CD4-positive, alpha-beta memory T cell (primary cell): Measurements from ENCODE around the gene DNASE1. TPM values are rescaled to one million over a fixed set of nuclear protein-coding genes. Genes with fewer than 3 reads are reported as not detected.

Experiments
- CTCF ChIA-PET: fragments of 350-600 bp; sonication (Branson Sonifier 250); formaldehyde crosslinking; loops from one replicate; lab custom pipeline; 2021; ENCODE audit warnings: inconsistent platforms; ENCODE audit not compliant: partially characterized antibody; lab: Charles Lee
- POLR2A ChIA-PET: fragments of 350-600 bp; sonication (Branson Sonifier 250); formaldehyde crosslinking; loops from one replicate; lab custom pipeline; 2021; ENCODE audit not compliant: partially characterized antibody; lab: Charles Lee
- DNase-seq, 5 donors: peaks; one replicate each; pipeline versions ENCODE4 v3.0.0 to v3.0.0-alpha.2; 2020 to 2022; ENCODE audit warnings: mixed read lengths in 1 of 5
- H3K27ac ChIP-seq: one replicate; pipeline ENCODE4 v1.7.0; 2013; ENCODE audit warnings: low read depth, low read length
- H3K27me3 ChIP-seq: 2 replicates; pipeline ENCODE4 v1.7.0; 2013; ENCODE audit warnings: mild to moderate bottlenecking, low read length, moderate library complexity; ENCODE audit not compliant: insufficient read depth
- H3K36me3 ChIP-seq: 2 replicates; pipeline ENCODE4 v1.7.0; 2013; ENCODE audit warnings: mild to moderate bottlenecking, low read length, moderate library complexity; ENCODE audit not compliant: insufficient read depth
- H3K4me1 ChIP-seq: 2 replicates; pipeline ENCODE4 v1.7.0; 2013; ENCODE audit warnings: mild to moderate bottlenecking, low read length, moderate library complexity; ENCODE audit not compliant: insufficient read depth
- H3K4me3 ChIP-seq, 2 donors: one replicate each; pipeline ENCODE4 v1.7.0; 2013; ENCODE audit warnings: low read length in 2 of 2, mild to moderate bottlenecking in 1 of 2
- H3K9me3 ChIP-seq, 2 donors: one replicate each; pipeline ENCODE4 v1.7.0; 2013; ENCODE audit warnings: low read length in 2 of 2, control low read depth in 1 of 2; ENCODE audit not compliant: control insufficient read depth in 1 of 2
- H3K27ac Mint-ChIP-seq, 7 donors: one replicate each; pipeline ENCODE4 v1.8.0; 2020 to 2021; ENCODE audit warnings: mixed read lengths in 7 of 7, mild to moderate bottlenecking in 6 of 7, inconsistent platforms in 3 of 7, moderate library complexity in 3 of 7
- H3K27me3 Mint-ChIP-seq, 2 donors: one replicate each; pipeline ENCODE4 v1.8.0; 2020 to 2021; ENCODE audit warnings: mixed read lengths in 2 of 2
- H3K36me3 Mint-ChIP-seq, 2 donors: one replicate each; pipeline ENCODE4 v1.8.0; 2020 to 2021; ENCODE audit warnings: mixed read lengths in 2 of 2, inconsistent platforms in 1 of 2, mild to moderate bottlenecking in 1 of 2
- H3K4me1 Mint-ChIP-seq, 4 donors: one replicate each; pipeline ENCODE4 v1.8.0; 2020 to 2021; ENCODE audit warnings: mixed read lengths in 4 of 4, mild to moderate bottlenecking in 1 of 4
- H3K4me3 Mint-ChIP-seq, 8 donors: one replicate each; pipeline ENCODE4 v1.8.0; 2020 to 2021; ENCODE audit warnings: mixed read lengths in 8 of 8, mild to moderate bottlenecking in 7 of 8, moderate library complexity in 6 of 8, inconsistent platforms in 3 of 8
- H3K9me3 Mint-ChIP-seq, 8 donors: one replicate each; pipeline ENCODE4 v1.8.0; 2020 to 2021; ENCODE audit warnings: mixed read lengths in 8 of 8, mild to moderate bottlenecking in 5 of 8, inconsistent platforms in 3 of 8, moderate library complexity in 1 of 8
- intact Hi-C: fragments of 100-400 bp; cut with micrococcal nuclease; formaldehyde crosslinking; loops from one replicate; pipeline ENCODE4 v1.15.1; 2023
- polyA plus RNA-seq, 2 donors: library from polyadenylated mRNA; unstranded; fragments of 300-500 nt; fragmentation: Illumina TruSeq; gene quantifications; one replicate each; pipeline ENCODE4 v1.2.3, GENCODE V29; 2021
- total RNA-seq, 2 experiments: library from RNA; stranded (reverse); gene quantifications; one replicate each; pipeline ENCODE4 v1.2.3, GENCODE V29; 2021

DNASE1 gene
- total and polyA plus RNA-seq, 4 experiments from 2014 or later, result 7.7 to 59.9 (median 51.2) TPM; not detected in 1

GRCh38 chr16:3640632-3641501, 13.6 kb upstream of the DNASE1 start:
- H3K27me3 Mint-ChIP-seq, result no peaks in the 10 kb centered on the region
- no peak overlapping the region for H3K27ac ChIP-seq
- no peaks in the 10 kb centered on the region for H3K9me3 Mint-ChIP-seq
- intact Hi-C loops, result no loop called here
- peaks cover 11% of the 10 kb centered on the region in 2 donors for H3K36me3 Mint-ChIP-seq
- H3K4me1 ChIP-seq, result peaks cover 13% of the 10 kb centered on the region
- no peak overlapping the region for H3K4me3 Mint-ChIP-seq
- no peaks in the 10 kb centered on the region for H3K9me3 ChIP-seq
- H3K36me3 ChIP-seq, result peaks cover 13% of the 10 kb centered on the region
- H3K27me3 ChIP-seq, result no peaks in the 10 kb centered on the region
- DNase-seq, result no peak
- no peak overlapping the region for H3K27ac Mint-ChIP-seq
- POLR2A ChIA-PET, result interaction anchor here (1.3 kb wide), 1 partner anchor 14 kb away, joined by 5 read pairs; no protein-coding TSS in a partner anchor
- peaks cover 24 to 33% (median 27%) of the 10 kb centered on the region in 4 donors for H3K4me1 Mint-ChIP-seq
- H3K4me3 ChIP-seq, result no peak overlapping the region
- CTCF ChIA-PET, result no interaction called here

DNA sequence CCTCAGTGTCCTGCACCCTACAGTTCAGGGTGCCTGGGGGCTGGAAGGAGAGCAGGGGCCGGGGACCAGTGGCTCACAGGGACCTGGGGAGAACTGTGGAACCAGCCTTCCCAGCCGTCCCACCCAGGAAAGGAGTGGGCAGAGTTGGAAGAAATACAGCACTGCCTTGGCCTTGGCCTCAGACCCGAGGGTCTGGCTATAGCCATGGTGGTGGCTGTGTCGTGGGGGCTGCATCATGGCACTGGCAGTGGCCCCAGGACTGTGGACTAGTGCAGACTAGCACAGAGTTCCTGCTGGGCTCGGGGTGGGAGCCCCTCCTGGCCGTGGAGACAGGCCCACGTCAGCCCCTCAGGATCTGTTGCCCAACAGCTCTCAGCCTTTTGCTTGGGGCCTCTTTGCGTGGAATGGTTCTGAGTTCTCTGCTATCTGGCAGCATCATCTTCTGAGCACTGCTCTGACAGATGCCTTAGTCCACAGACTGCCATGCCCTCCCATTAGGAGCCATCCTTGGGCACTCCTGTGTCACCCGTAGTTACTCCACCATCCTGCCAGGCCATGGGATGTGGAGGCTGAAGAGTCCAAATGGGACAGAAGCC, 12.6 kb upstream of the DNASE1 start:
- no peaks in the 10 kb centered on the region for H3K9me3 ChIP-seq
- no peak overlapping the region for H3K4me3 ChIP-seq
- peaks cover 13% of the 10 kb centered on the region for H3K36me3 ChIP-seq
- no peaks in the 10 kb centered on the region for H3K27me3 ChIP-seq
- Mint-ChIP-seq H3K36me3 (peaks cover 9 to 11% of the 10 kb centered on the region in 2 donors), H3K9me3 (no peaks in the 10 kb centered on the region), H3K27me3 (no peaks in the 10 kb centered on the region), H3K4me1 (peaks cover 20 to 24% (median 21%) of the 10 kb centered on the region in 4 donors), H3K27ac (peak overlapping the region in 1 of 7 donors; percentile 80), H3K4me3 (no peak overlapping the region)
- H3K4me1 ChIP-seq, result peaks cover 12% of the 10 kb centered on the region
- ChIA-PET CTCF (no interaction called here), POLR2A (interaction anchor here (0.9 kb wide), 1 partner anchor 19 kb away, joined by 3 read pairs; no protein-coding TSS in a partner anchor)
- H3K27ac ChIP-seq, result no peak overlapping the region
- no peak for DNase-seq
- intact Hi-C loops, result no loop called here

- Histone ChIP-seq H3K4me1 (peaks cover 6% of the 10 kb centered on the region), H3K27me3 (no peaks in the 10 kb centered on the region), H3K9me3 (no peaks in the 10 kb centered on the region), H3K27ac (no peak overlapping the region), H3K36me3 (peaks cover 13% of the 10 kb centered on the region), H3K4me3 (no peak overlapping the region)
- POLR2A ChIA-PET, result interaction anchor here (0.9 kb wide), 1 partner anchor 18 kb away, joined by 3 read pairs; no protein-coding TSS in a partner anchor
- DNase-seq, result no peak
- intact Hi-C loops, result no loop called here
- H3K27me3 Mint-ChIP-seq, result no peaks in the 10 kb centered on the region
- peaks cover 14 to 17% (median 14%) of the 10 kb centered on the region in 4 donors for H3K4me1 Mint-ChIP-seq
- H3K36me3 Mint-ChIP-seq, result peaks cover 9 to 11% of the 10 kb centered on the region in 2 donors
- CTCF ChIA-PET, result interaction anchor here (0.6 kb wide), 1 partner anchor 13 kb away, joined by 3 read pairs; no protein-coding TSS in a partner anchor
- no peak overlapping the region for H3K27ac Mint-ChIP-seq
- H3K4me3 Mint-ChIP-seq, result no peak overlapping the region
- no peaks in the 10 kb centered on the region for H3K9me3 Mint-ChIP-seq
These were observed 11.9 kb upstream of the DNASE1 start for GRCh38 chr16:3642397-3643094.

GRCh38 chr16:3643095-3643730, 11.3 kb upstream of the DNASE1 start:
- intact Hi-C loops, result no loop called here
- Histone ChIP-seq H3K27me3 (no peaks in the 10 kb centered on the region), H3K4me3 (no peak overlapping the region), H3K4me1 (no peaks in the 10 kb centered on the region), H3K9me3 (no peaks in the 10 kb centered on the region), H3K36me3 (peaks cover 13% of the 10 kb centered on the region), H3K27ac (no peak overlapping the region)
- Mint-ChIP-seq H3K27ac (no peak overlapping the region), H3K27me3 (no peaks in the 10 kb centered on the region), H3K9me3 (no peaks in the 10 kb centered on the region), H3K4me1 (peaks cover 8 to 11% (median 9%) of the 10 kb centered on the region in 4 donors), H3K4me3 (no peak overlapping the region), H3K36me3 (peaks cover 9 to 11% of the 10 kb centered on the region in 2 donors)
- POLR2A ChIA-PET, result no interaction called here
- CTCF ChIA-PET, result interaction anchor here (0.6 kb wide), 1 partner anchor 12 kb away, joined by 3 read pairs; no protein-coding TSS in a partner anchor
- DNase-seq, result no peak

- Histone ChIP-seq H3K9me3 (no peaks in the 10 kb centered on the region), H3K27ac (no peak overlapping the region), H3K27me3 (no peaks in the 10 kb centered on the region), H3K4me1 (no peaks in the 10 kb centered on the region), H3K36me3 (peaks cover 11% of the 10 kb centered on the region), H3K4me3 (no peak overlapping the region)
- Mint-ChIP-seq H3K4me3 (no peak overlapping the region), H3K36me3 (peaks cover 6 to 12% of the 10 kb centered on the region in 2 donors), H3K27me3 (no peaks in the 10 kb centered on the region), H3K9me3 (no peaks in the 10 kb centered on the region), H3K4me1 (peaks cover 0 to 4% (median 1%) of the 10 kb centered on the region in 4 donors), H3K27ac (no peak overlapping the region)
- POLR2A ChIA-PET, result no interaction called here
- DNase-seq, result no peak
- intact Hi-C loops, result no loop called here
- CTCF ChIA-PET, result no interaction called here
These were observed 9.4 kb upstream of the DNASE1 start for GRCh38 chr16:3645108-3645503.

DNA sequence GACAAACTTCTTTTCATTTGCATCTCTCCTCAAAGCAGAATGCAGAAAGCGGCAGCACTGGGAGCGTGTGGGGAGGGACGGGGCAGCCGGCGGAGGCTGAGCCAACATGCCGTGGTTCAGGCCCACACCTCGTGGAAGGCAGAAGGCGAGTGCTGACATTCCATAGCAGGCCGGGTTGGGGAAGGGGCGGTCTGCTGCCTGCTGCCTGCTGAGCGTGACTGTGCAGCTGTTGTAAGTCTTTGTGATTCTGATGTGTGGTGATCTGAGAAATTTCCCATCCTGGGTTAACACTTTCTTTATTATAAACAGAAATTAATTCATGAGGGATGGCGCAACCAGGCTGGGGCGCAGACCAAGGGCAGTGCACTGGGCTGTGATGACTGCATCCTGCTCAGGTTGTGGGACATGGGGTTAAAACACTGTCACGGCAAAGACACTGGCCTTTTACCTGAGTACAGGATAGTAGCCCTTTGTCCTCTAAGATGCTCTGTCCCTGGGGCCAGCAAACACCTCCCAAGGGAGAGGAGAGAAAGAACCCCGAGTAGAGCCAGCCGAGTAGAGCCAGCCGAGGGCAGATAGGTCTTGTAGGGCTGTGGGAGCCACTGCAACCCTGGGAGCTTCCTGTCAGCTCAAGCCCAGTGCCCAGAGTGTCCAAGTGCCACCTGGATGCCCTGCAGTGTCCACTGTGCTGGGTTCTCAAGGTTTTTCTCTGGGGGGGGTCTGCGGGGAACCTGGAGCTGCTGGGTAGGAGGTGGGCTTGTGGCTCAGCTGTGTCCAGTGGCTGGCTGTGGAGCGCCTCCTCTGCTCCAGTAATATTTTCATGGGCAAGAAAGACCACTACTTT, 8.8 kb upstream of the DNASE1 start:
- H3K4me1 Mint-ChIP-seq, result no peaks in the 10 kb centered on the region
- no peaks in the 10 kb centered on the region for H3K9me3 ChIP-seq
- ChIA-PET CTCF (interaction anchor here (1.0 kb wide), 1 partner anchor 10 kb away, joined by 3 read pairs; no protein-coding TSS in a partner anchor), POLR2A (no interaction called here)
- H3K27me3 Mint-ChIP-seq, result no peaks in the 10 kb centered on the region
- H3K4me3 Mint-ChIP-seq, result no peak overlapping the region
- intact Hi-C loops, result no loop called here
- peak overlapping the region in 1 of 7 donors; percentile 37 for H3K27ac Mint-ChIP-seq
- H3K9me3 Mint-ChIP-seq, result no peaks in the 10 kb centered on the region
- no peaks in the 10 kb centered on the region for H3K4me1 ChIP-seq
- no peak overlapping the region for H3K27ac ChIP-seq
- H3K4me3 ChIP-seq, result no peak overlapping the region
- no peak for DNase-seq
- no peaks in the 10 kb centered on the region for H3K27me3 ChIP-seq
- peaks cover 8% of the 10 kb centered on the region for H3K36me3 ChIP-seq
- H3K36me3 Mint-ChIP-seq, result peaks cover 6 to 7% of the 10 kb centered on the region in 2 donors
